Measurements from ENCODE around the gene GANAB.
"Not testable (repeated sequence)": the region's sequence is repeated elsewhere in the genome, so short reads cannot be mapped to it uniquely, and the experiment has no call there.

GANAB gene

GRCh38 chr11:62645946-62646824 lies at the start of gene GANAB:
TSS of gene GANAB (minus strand) at chr11:62646613. CDS start at chr11:62646599, 14 bp downstream.
- peak; percentile 98 to 99 for DNase-seq (ENCODE audit: low read depth in 2 of 2)

DNA sequence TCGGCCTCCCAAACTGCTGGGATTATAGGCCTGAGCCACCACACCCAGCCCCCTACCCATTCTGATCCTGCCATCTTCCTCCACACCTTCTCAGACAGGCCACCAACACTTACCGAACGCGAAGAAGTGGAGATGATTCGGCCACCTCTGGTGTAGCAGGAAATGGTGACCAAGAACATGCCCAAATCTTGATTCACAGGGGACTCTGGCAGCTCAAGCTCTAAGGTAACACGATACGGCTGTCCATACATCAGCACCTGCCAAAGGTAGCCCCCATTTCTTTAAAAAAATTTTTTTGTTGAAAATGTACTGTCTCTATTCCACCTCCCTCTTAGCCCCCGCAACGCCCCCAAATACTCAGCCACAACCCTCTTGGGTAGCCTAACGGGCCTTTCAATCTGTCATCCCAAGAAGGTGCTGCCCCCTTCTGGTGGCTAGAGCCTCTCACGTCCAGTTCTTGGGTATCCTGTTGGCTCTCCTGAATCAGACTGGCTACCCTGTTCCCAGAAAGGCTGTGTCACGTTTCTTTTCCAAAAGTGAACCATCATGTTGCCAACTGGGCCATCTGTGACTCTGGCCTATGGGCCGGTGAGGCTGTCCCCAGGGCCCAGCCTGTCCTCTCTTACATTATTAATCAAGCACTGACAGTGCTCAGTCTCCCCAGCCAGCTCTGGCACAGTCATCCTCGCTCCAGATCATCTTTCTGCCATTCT lies 48.2 kb upstream of the GANAB start:
- peak; percentile 48 to 66 for DNase-seq (ENCODE audit: low read depth in 2 of 2)

DNA sequence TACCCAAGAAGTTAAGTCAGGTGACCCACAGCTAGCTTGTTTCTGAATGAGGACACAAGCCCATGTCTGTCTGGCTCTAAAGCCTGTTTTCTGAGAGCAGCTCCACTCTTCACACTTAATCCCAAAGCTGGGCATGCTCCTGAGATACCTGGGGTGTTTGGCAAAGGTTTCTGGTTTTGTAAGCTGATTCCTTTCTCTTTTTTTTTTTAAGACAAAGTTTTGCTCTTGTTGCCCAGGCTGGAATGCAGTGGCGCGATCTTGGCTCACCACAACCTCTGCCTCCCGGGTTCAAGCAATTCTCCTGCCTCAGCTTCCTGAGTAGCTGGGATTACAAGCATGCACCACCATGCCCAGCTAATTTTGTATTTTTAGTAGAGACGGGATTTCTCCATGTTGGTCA lies 47.2 kb upstream of the GANAB start:
- not testable (repeated sequence) for DNase-seq (ENCODE audit: low read depth in 2 of 2)

GRCh38 chr11:62689421-62690183 lies 43.2 kb upstream of the GANAB start, which contains the start of gene LRRN4CL:
TSS of gene LRRN4CL (minus strand) at chr11:62689530. CDS start at chr11:62688508, 1,022 bp downstream.
- DNase-seq (ENCODE audit: low read depth in 2 of 2) = no peak

- no peak for DNase-seq (ENCODE audit: low read depth in 2 of 2)
Measured at GRCh38 chr11:62688491-62688890, 42.1 kb upstream of the GANAB start.

DNA sequence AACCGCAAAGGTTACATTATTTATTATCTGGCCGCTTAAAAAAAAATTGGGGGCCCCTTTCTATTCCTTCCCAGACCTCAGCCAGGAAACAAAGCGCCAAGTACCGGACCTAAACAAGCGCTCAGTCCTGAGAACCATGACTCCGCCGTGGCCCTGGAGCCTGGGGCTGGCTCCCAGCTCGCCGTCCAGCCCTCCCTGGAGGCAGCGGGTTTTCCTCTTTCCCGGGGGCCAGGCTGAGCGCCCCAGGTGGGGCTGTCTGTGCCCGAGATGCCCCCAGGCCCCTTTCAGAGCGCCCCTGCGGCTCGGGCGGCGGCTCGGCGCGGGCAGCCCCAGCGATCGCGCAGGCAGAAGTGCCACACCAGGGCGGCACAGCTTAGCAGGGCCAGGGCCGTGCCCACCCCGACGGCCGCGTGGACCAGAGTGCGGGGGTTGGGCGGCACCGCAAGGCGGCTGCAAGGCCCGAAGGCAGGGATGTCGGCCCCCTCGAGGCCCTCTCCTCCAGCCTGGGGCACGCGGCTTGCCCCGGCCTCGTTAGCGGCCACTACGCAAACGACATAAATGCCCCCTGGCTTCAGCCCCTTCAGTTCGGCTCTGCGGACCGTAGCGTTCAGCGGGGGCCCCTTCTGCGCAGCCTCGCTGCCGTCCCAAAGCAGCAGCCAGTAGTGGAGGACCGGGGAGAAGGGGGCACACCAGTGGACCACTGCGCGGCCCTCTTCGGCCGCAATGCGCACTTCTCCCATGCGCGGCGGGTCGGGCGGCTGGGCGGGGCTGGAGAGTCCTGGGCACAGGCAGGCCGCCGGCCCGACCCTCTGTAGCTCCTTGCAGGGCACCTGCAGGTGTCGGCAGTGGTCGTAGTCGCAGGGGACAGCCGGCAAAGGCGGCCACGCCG lies 41.3 kb upstream of the GANAB start:
- DNase-seq (ENCODE audit: low read depth in 2 of 2) = no peak

GRCh38 chr11:62682518-62682917 lies 36.1 kb upstream of the GANAB start:
- no peak for DNase-seq (ENCODE audit: low read depth in 2 of 2)

GRCh38 chr11:62680825-62681240 lies 34.4 kb upstream of the GANAB start:
- no peak for DNase-seq (ENCODE audit: low read depth in 2 of 2)

GRCh38 chr11:62678770-62679696 lies 32.6 kb upstream of the GANAB start, which contains the start of gene UBXN1:
TSS of gene UBXN1 (minus strand) at chr11:62679073. CDS start at chr11:62678923, 150 bp downstream.
- peak; percentile 77 for DNase-seq (ENCODE audit: low read depth in 2 of 2)

- DNase-seq (ENCODE audit: low read depth in 2 of 2) = no peak
Measured at GRCh38 chr11:62678433-62678769, 32.0 kb upstream of the GANAB start.

GRCh38 chr11:62677714-62678113 lies 31.3 kb upstream of the GANAB start:
- no peak for DNase-seq (ENCODE audit: low read depth in 2 of 2)

GRCh38 chr11:62677156-62677555 lies 30.7 kb upstream of the GANAB start:
- DNase-seq (ENCODE audit: low read depth in 2 of 2) = no peak

DNA sequence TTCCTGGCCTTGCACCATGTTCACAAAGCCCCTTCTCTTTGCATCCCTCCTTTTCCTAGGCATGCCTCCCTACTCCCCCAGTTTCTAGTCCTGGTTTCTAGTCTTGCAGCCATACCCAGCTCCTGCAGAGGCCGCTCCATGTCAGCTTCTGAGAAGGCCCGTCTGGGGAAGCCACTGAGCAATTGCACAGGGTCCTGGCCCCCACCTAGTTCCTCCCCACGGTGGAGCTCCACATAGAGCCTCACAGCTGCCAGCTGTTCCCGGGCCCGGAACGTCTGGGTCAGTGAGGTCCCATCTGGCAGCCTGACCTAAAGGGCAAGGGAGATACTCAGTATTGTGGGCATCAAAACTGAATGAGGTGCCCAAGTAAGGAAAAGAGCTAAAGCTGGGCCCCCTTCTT lies 30.3 kb upstream of the GANAB start:
- DNase-seq (ENCODE audit: low read depth in 2 of 2) = no peak

DNA sequence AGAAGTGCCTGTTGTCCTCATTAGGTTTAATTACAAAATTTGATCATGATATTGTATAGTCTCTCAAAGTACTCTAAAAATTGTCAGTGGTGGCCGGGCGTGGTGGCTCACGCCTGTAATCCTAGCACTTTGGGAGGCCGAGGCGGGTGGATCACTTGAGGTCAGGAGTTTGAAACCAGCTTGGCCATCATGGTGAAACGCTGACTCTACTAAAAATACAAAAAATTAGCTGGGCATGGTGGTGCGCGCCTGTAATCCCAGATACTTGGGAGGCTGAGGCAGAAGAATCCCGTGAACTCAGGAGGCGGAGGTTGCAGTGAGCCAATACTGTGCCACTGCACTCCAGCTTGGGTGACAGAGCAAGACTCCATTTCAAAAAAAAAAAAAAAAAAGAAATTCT lies 29.0 kb upstream of the GANAB start:
- DNase-seq (ENCODE audit: low read depth in 2 of 2) = not testable (repeated sequence)

DNA sequence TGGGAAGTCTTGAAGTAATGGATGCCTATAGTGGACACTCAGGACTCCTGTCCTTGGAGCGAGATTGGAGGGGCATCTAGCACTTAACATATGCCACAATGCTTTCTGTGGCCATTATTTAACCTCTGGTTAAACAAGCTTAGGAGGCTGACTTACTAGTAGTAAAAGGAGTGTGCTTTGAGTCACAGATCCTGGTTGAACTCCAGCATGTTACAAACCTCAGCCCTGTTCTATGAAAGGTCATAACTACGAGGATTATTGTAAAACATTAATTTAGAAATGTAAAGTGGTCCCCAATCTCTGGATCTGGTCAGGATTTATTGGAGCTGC lies 26.7 kb upstream of the GANAB start:
- DNase-seq (ENCODE audit: low read depth in 2 of 2) = no peak

DNA sequence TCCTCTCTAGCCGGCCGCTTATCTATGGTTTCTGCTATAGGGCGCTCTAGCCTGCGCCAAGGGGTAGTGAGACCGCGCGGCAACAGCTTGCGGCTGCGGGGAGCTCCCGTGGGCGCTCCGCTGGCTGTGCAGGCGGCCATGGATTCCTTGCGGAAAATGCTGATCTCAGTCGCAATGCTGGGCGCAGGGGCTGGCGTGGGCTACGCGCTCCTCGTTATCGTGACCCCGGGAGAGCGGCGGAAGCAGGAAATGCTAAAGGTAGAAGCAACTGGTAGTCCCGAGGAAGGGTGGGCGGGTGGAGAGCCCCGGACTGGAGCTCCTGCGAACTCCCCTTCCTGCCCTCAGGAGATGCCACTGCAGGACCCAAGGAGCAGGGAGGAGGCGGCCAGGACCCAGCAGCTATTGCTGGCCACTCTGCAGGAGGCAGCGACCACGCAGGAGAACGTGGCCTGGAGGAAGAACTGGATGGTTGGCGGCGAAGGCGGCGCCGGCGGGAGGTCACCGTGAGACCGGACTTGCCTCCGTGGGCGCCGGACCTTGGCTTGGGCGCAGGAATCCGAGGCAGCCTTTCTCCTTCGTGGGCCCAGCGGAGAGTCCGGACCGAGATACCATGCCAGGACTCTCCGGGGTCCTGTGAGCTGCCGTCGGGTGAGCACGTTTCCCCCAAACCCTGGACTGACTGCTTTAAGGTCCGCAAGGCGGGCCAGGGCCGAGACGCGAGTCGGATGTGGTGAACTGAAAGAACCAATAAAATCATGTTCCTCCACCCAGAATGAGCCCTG lies 25.4 kb upstream of the GANAB start, which contains the start of the genes LBHD1 and UQCC3:
Gene LBHD1, minus strand, starts transcription at position 660 of the 782 bp plus-strand sequence. CDS start 2,236 bp downstream, outside the sequence.
Gene UQCC3, plus strand, starts transcription at position 66 of the 782 bp plus-strand sequence. Its CDS starts 73 bp downstream, at position 139.
- peak; percentile 46 to 56 for DNase-seq (ENCODE audit: low read depth in 2 of 2)

DNA sequence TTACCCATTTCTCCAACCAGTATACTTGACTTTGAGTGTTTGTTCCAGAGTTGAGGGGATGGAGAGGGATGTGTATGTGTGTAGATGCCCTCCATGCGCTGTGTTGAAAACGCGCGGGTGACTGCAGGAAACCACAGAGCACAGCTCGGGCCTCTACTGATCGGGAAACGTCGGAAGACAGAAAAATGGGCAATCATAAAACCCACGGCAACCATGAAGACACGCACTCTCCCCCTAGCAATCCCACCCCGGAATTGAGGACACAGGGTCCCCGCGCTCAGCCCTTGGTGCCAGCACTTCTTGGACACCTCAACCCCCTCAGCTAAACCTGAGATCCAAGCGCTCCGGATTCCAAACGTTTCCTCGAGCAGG lies 24.8 kb upstream of the GANAB start:
- no peak for DNase-seq (ENCODE audit: low read depth in 2 of 2)

GRCh38 chr11:62669420-62670161 lies 23.2 kb upstream of the GANAB start:
- DNase-seq (ENCODE audit: low read depth in 2 of 2) = no peak
